Osteoblast (primary cell): ENCODE results near the gene WBP1L. TPM values are rescaled to one million over a fixed set of nuclear protein-coding genes. Genes with fewer than 3 reads are reported as not detected.

ENCODE experiments used
- DNase-seq: peaks from one replicate; pipeline ENCODE4 v3.0.0; 2011; ENCODE audit warnings: low spot score, mixed read lengths; ENCODE audit not compliant: insufficient read length; ENCODE audit errors: missing footprints
- H2AFZ ChIP-seq: 2 replicates; pipeline ENCODE4 v1.6.0; 2011; ENCODE audit warnings: mild to moderate bottlenecking, low read length
- H3K27ac ChIP-seq: 2 replicates; pipeline ENCODE4 v1.5.1; 2011; ENCODE audit warnings: mild to moderate bottlenecking, low read depth, low read length, moderate library complexity
- H3K27me3 ChIP-seq: 2 replicates; pipeline ENCODE4 v1.6.0; 2012; ENCODE audit warnings: mild to moderate bottlenecking, control low read depth, inconsistent platforms, low read length, moderate library complexity; ENCODE audit not compliant: insufficient read depth
- H3K36me3 ChIP-seq: 2 replicates; pipeline ENCODE4 v1.5.1; 2011; ENCODE audit warnings: mild to moderate bottlenecking, low read length, control low read depth, moderate library complexity; ENCODE audit not compliant: insufficient read depth
- H3K4me1 ChIP-seq: 2 replicates; pipeline ENCODE4 v1.5.1; 2011; ENCODE audit warnings: mild to moderate bottlenecking, low read length, control low read depth, moderate library complexity; ENCODE audit not compliant: insufficient read depth
- H3K4me2 ChIP-seq: 2 replicates; pipeline ENCODE4 v1.6.0; 2011; ENCODE audit warnings: mild to moderate bottlenecking, low read length; ENCODE audit not compliant: insufficient read depth
- H3K4me3 ChIP-seq: fragments of 200-600 bp; sonication (generic); 3 replicates; pipeline ENCODE4 v1.5.1; 2012; ENCODE audit warnings: mild to moderate bottlenecking, low read length, inconsistent platforms; ENCODE audit not compliant: insufficient read depth
- H3K79me2 ChIP-seq: 2 replicates; pipeline ENCODE4 v1.6.0; 2012; ENCODE audit warnings: mild to moderate bottlenecking, low read length, control low read depth, inconsistent platforms; ENCODE audit not compliant: insufficient read depth
- H3K9me3 ChIP-seq: 2 replicates; pipeline ENCODE4 v1.5.1; 2011; ENCODE audit warnings: low read depth, low read length, control low read depth
- H4K20me1 ChIP-seq: 2 replicates; pipeline ENCODE4 v1.6.0; 2012; ENCODE audit warnings: mild to moderate bottlenecking, low read length, control low read depth; ENCODE audit not compliant: insufficient read depth
- small RNA-seq: library from RNA; depleted of rRNA; stranded (forward); fragments of <200 nt; gene quantifications from one replicate; pipeline ENCODE3, GENCODE V24; 2012
- total RNA-seq: library from RNA; depleted of rRNA; stranded (reverse); fragments of >200 nt; gene quantifications from 2 replicates; pipeline ENCODE4 v1.2.3, GENCODE V29; 2012
- TF ChIP-seq, protein P1 (sequence below): IDR thresholded peaks from 2 replicates; pipeline ENCODE4 v1.5.1; 2011; ENCODE audit warnings: mild to moderate bottlenecking, low read depth, low read length, moderate library complexity; ENCODE audit errors: extremely low read depth

The WBP1L gene
- total RNA-seq, 1 donor = 76.4 TPM

DNA sequence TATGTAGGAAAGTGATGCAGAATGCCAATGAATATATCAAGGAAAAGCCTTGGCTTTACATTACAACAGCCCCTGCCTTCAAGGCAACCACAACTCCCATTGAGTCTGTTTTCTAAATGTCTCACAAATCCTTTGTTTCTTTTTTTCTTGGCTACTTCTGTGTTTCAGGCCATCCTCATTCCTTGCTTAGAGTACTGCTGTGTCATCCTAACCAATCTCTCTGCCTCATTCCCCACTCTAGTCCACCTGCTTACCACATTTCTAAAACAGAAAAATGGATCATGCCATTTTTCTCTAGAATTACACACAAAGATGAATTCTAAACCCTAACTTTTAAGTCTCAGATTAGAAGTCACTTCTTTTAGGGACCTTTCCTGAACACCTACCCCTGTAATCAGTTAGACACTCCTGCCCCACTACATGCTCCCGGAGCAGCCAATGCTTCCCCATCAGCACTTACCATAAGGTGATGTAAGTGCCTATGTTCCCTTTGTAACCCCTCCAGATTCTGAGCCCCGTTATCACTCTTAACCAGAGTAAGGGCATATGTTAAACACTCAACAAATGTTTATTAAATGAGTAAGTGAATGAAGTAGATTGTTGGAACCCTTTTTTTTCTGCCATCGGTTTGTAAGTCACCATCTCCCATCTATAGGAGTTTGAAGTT, 113.1 kb downstream of the WBP1L start:
- H3K36me3 ChIP-seq = peaks cover 4% of the 10 kb centered on the region
- DNase-seq = no peak
- no peaks in the 10 kb centered on the region for H3K9me3 ChIP-seq
- H2AFZ ChIP-seq = no peak overlapping the region
- no peak overlapping the region for H3K4me3 ChIP-seq
- peak overlapping the region; percentile 84 for H3K4me2 ChIP-seq
- H3K4me1 ChIP-seq = peaks cover 12% of the 10 kb centered on the region
- TF ChIP-seq, protein P1, sequence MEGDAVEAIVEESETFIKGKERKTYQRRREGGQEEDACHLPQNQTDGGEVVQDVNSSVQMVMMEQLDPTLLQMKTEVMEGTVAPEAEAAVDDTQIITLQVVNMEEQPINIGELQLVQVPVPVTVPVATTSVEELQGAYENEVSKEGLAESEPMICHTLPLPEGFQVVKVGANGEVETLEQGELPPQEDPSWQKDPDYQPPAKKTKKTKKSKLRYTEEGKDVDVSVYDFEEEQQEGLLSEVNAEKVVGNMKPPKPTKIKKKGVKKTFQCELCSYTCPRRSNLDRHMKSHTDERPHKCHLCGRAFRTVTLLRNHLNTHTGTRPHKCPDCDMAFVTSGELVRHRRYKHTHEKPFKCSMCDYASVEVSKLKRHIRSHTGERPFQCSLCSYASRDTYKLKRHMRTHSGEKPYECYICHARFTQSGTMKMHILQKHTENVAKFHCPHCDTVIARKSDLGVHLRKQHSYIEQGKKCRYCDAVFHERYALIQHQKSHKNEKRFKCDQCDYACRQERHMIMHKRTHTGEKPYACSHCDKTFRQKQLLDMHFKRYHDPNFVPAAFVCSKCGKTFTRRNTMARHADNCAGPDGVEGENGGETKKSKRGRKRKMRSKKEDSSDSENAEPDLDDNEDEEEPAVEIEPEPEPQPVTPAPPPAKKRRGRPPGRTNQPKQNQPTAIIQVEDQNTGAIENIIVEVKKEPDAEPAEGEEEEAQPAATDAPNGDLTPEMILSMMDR = no peak
- no peaks in the 10 kb centered on the region for H3K27me3 ChIP-seq
- no peak overlapping the region for H3K27ac ChIP-seq
- H3K79me2 ChIP-seq = peaks cover 14% of the 10 kb centered on the region
- no peaks in the 10 kb centered on the region for H4K20me1 ChIP-seq

DNA sequence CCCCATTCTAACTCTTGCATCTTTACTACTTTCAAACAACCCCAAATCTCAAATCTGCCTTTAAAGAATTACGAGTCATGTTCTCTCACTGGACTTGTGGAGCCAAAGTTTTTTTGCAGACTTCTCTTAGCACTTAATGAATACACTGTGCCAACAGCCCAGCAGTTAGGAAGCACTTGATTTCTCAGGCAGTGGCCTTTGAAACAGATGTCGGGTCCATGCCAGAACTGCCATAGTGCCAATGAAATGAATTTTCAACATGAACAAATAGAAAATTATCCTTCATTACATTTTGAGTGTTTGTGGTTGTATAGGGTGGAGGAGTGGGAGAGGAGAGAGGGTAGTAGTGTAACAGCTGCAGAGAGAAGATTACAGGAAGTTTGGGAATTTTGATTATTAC, 116.2 kb downstream of the WBP1L start:
- H4K20me1 ChIP-seq = no peaks in the 10 kb centered on the region
- H3K4me2 ChIP-seq = no peak overlapping the region
- no peak for DNase-seq

DNA sequence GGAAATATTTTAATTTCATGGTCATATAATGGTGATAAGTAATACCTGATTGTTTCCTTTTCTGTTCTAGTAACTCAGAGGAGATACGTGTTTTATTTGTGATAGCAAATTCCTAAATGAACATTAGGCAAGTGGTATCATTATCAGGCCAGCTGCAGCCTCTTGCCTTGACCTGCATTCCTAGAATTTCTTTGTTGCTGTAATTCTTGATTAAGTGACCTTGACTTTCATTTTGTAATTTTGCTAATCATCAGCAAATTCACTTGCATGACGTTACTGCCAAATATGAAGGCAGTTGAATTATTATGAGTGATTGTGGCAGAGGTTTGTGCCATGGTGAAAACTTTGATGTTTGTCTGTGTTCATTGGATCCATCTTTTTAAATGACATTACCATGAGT, 119.9 kb downstream of the WBP1L start:
- no peak overlapping the region for H3K4me2 ChIP-seq
- peaks cover 12% of the 10 kb centered on the region for H3K36me3 ChIP-seq
- no peak overlapping the region for H3K4me3 ChIP-seq
- H3K27me3 ChIP-seq = no peaks in the 10 kb centered on the region
- H3K4me1 ChIP-seq = no peaks in the 10 kb centered on the region
- no peaks in the 10 kb centered on the region for H3K9me3 ChIP-seq
- no peak overlapping the region for H3K27ac ChIP-seq
- H3K79me2 ChIP-seq = peaks cover 2% of the 10 kb centered on the region
- no peaks in the 10 kb centered on the region for H4K20me1 ChIP-seq
- no peak for DNase-seq
- H2AFZ ChIP-seq = no peak overlapping the region
- TF ChIP-seq, protein P1 = no peak

More for the DNA sequence above, 116.2 kb downstream of the WBP1L start:
- H3K4me1 ChIP-seq = peaks cover 12% of the 10 kb centered on the region
- H3K36me3 ChIP-seq = peaks cover 12% of the 10 kb centered on the region
- no peak overlapping the region for H2AFZ ChIP-seq
- TF ChIP-seq, protein P1 = no peak
- H3K27me3 ChIP-seq = no peaks in the 10 kb centered on the region
- no peak overlapping the region for H3K27ac ChIP-seq
- no peaks in the 10 kb centered on the region for H3K9me3 ChIP-seq
- H3K79me2 ChIP-seq = peaks cover 14% of the 10 kb centered on the region
- H3K4me3 ChIP-seq = no peak overlapping the region

DNA sequence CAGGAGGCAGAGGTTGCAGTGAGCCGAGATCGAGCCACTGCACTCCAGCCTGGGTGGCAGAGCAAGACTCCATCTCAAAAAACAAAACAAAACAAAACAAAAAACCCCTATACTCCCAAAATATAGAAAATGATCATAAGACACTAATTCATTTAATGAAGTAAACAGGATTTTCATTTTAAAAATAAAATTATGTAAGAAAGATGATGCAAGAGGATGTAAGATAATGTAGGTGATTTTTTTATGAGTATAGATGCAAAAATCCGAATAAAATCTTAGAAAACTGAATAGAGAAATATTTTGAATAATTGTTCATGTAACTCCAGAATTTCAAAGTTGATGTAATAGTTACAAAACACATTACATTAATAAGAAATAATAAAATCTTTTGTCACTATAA, 121.9 kb downstream of the WBP1L start:
- no peak for DNase-seq
- Histone ChIP-seq H3K27ac (no peak overlapping the region), H3K4me3 (no peak overlapping the region), H4K20me1 (no peaks in the 10 kb centered on the region), H3K9me3 (no peaks in the 10 kb centered on the region), H3K79me2 (no peaks in the 10 kb centered on the region), H3K4me1 (peaks cover 5% of the 10 kb centered on the region), H3K36me3 (peaks cover 12% of the 10 kb centered on the region), H3K27me3 (no peaks in the 10 kb centered on the region), H3K4me2 (no peak overlapping the region), H2AFZ (no peak overlapping the region)
- TF ChIP-seq, protein P1 = no peak

Small RNAs within 50 kb of the gene (small RNA-seq; reads per million reads assigned to genes)
- gene RNU6-1231P = not detected

Other genes starting within 250 kb of the WBP1L start
- gene ACTR1A, start 241.2 kb upstream of the WBP1L start, total RNA-seq = 105 and 106 TPM in 2 replicates
- 2.9 and 3.6 TPM in 2 replicates for gene SUFU, start 240.0 kb upstream of the WBP1L start, total RNA-seq
- gene TRIM8, start 99.5 kb upstream of the WBP1L start, total RNA-seq = 107 and 126 TPM in 2 replicates
- 5.3 and 5.8 TPM in 2 replicates for gene ARL3, start 29.6 kb upstream of the WBP1L start, total RNA-seq
- 2.9 and 3.6 TPM in 2 replicates for gene SFXN2, start 29.3 kb upstream of the WBP1L start, total RNA-seq
- gene CYP17A1, start 93.5 kb downstream of the WBP1L start, total RNA-seq = under 0.01 TPM in 1 of 2 replicates, not detected in the other
- 29.3 and 34.5 TPM in 2 replicates for gene BORCS7, start 110.3 kb downstream of the WBP1L start, total RNA-seq
- 6.2 and 8.0 TPM in 2 replicates for gene AS3MT, start 125.5 kb downstream of the WBP1L start, total RNA-seq
- gene CNNM2, start 174.3 kb downstream of the WBP1L start, total RNA-seq = 9.4 TPM in 2 replicates